ENCODE results near the gene TAL2.

- TF ChIP-seq EZH2 (IDR thresholded peaks at IDR 0.05) (no peak), POLR2AphosphoS5 (IDR thresholded peaks at IDR 0.05; ENCODE audit: borderline replicate concordance, low read depth, low read length) (no peak)
These were observed 10.5 kb downstream of the TAL2 start for GRCh38 chr9:105672711-105673234.
